CD8-positive, alpha-beta memory T cell (primary cell): ENCODE data around the gene NR2F6. TPM values are rescaled to one million over a fixed set of nuclear protein-coding genes. Genes with fewer than 3 reads are reported as not detected.
A peak's percentile ranks its signal among the peaks of the same experiment; 100 is the strongest.

Experiments used
- CTCF ChIA-PET: fragments of 350-600 bp; sonication (Branson Sonifier 250); formaldehyde crosslinking; loops from one replicate; lab custom pipeline; 2021; ENCODE audit warnings: antibody characterized with exemption; lab: Charles Lee
- POLR2A ChIA-PET: fragments of 350-600 bp; sonication (Branson Sonifier 250); formaldehyde crosslinking; loops from one replicate; lab custom pipeline; 2021; ENCODE audit warnings: antibody characterized with exemption; lab: Charles Lee
- DNase-seq, 5 donors: peaks; one replicate each; pipeline versions ENCODE4 v3.0.0 to v3.0.0-alpha.2; 2020 to 2022; ENCODE audit warnings: mixed read lengths in 1 of 5
- H3K27ac ChIP-seq: one replicate; pipeline ENCODE4 v1.7.0; 2013; ENCODE audit warnings: low read depth, mild to moderate bottlenecking, low read length, moderate library complexity
- H3K27me3 ChIP-seq: 2 replicates; pipeline ENCODE4 v1.7.0; 2013; ENCODE audit warnings: low read length, mild to moderate bottlenecking; ENCODE audit not compliant: insufficient read depth, poor library complexity, severe bottlenecking
- H3K36me3 ChIP-seq: 2 replicates; pipeline ENCODE4 v1.7.0; 2013; ENCODE audit warnings: mild to moderate bottlenecking, low read length, moderate library complexity; ENCODE audit not compliant: insufficient read depth
- H3K4me1 ChIP-seq: 2 replicates; pipeline ENCODE4 v1.7.0; 2013; ENCODE audit warnings: mild to moderate bottlenecking, low read length, moderate library complexity; ENCODE audit not compliant: insufficient read depth
- H3K4me3 ChIP-seq: 2 replicates; pipeline ENCODE4 v1.7.0; 2013; ENCODE audit warnings: mild to moderate bottlenecking, low read length
- H3K9me3 ChIP-seq: 2 replicates; pipeline ENCODE4 v1.7.0; 2013; ENCODE audit warnings: mild to moderate bottlenecking, low read length
- H3K27ac Mint-ChIP-seq, 8 donors: one replicate each; pipeline ENCODE4 v1.8.0; 2020 to 2021; ENCODE audit warnings: mixed read lengths in 8 of 8, mild to moderate bottlenecking in 6 of 8, inconsistent platforms in 3 of 8, moderate library complexity in 3 of 8
- H3K27me3 Mint-ChIP-seq, 2 donors: one replicate each; pipeline ENCODE4 v1.8.0; 2020 to 2021; ENCODE audit warnings: mixed read lengths in 2 of 2, mild to moderate bottlenecking in 1 of 2, moderate library complexity in 1 of 2
- H3K36me3 Mint-ChIP-seq, 3 donors: one replicate each; pipeline ENCODE4 v1.8.0; 2020 to 2021; ENCODE audit warnings: mixed read lengths in 3 of 3, inconsistent platforms in 1 of 3, mild to moderate bottlenecking in 1 of 3
- H3K4me1 Mint-ChIP-seq, 3 donors: one replicate each; pipeline ENCODE4 v1.8.0; 2020 to 2021; ENCODE audit warnings: mixed read lengths in 3 of 3, inconsistent platforms in 1 of 3, mild to moderate bottlenecking in 1 of 3
- H3K4me3 Mint-ChIP-seq, 7 donors: one replicate each; pipeline ENCODE4 v1.8.0; 2020 to 2021; ENCODE audit warnings: mixed read lengths in 7 of 7, mild to moderate bottlenecking in 6 of 7, moderate library complexity in 4 of 7, inconsistent platforms in 2 of 7
- H3K9me3 Mint-ChIP-seq, 5 donors: one replicate each; pipeline ENCODE4 v1.8.0; 2020 to 2022; ENCODE audit warnings: mixed read lengths in 5 of 5, mild to moderate bottlenecking in 3 of 5, moderate library complexity in 2 of 5, inconsistent platforms in 1 of 5
- polyA plus RNA-seq: library from polyadenylated mRNA; unstranded; fragments of 300-500 nt; fragmentation: Illumina TruSeq; gene quantifications from one replicate; pipeline ENCODE4 v1.2.3, GENCODE V29; 2021
- total RNA-seq, 2 experiments: library from RNA; stranded (reverse); gene quantifications; one replicate each; pipeline ENCODE4 v1.2.3, GENCODE V29; 2021

NR2F6 gene
- total and polyA plus RNA-seq, 3 experiments from 2014 or later, result 0.94 to 7.8 (median 7.4) TPM

DNA sequence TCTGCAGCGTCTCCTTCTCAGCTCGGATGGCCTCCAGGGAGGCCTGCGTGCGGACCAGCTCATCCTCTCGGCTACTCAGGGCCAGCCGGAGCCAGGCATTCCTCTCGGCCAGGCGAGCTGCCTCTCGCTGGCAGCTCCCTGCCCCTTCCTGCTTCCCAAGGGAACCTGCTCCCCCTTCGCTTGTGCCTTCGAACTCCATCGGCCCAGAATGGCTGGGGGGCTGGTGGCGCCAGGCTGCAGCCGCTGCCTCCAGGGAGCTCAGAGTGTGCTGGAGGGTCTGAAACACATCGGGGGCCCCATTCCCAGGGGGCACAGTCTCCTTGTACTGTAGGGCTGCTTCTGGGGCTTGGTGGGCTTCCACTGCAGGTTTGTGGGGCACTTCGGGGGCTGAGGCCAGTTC is 16.8 kb upstream of the NR2F6 start:
- Histone ChIP-seq H3K4me3 (no peak overlapping the region), H3K4me1 (peaks cover 13% of the 10 kb centered on the region), H3K36me3 (no peaks in the 10 kb centered on the region), H3K9me3 (no peaks in the 10 kb centered on the region), H3K27me3 (no peaks in the 10 kb centered on the region), H3K27ac (no peak overlapping the region)
- Mint-ChIP-seq H3K9me3 (no peaks in the 10 kb centered on the region), H3K4me1 (peaks cover 15 to 24% (median 18%) of the 10 kb centered on the region in 3 donors), H3K27me3 (no peaks in the 10 kb centered on the region), H3K36me3 (peaks cover 0 to 4% (median 0%) of the 10 kb centered on the region in 3 donors), H3K27ac (no peak overlapping the region), H3K4me3 (no peak overlapping the region)
- ChIA-PET POLR2A (no interaction called here), CTCF (interaction anchor here (0.5 to 11.2 kb wide), 3 partner anchors 13 to 133 kb away, joined by 3 to 93 read pairs (median 7); partner anchors contain the start of gene ANKLE1)
- no peak for DNase-seq

GRCh38 chr19:17260842-17261325 is 15.2 kb upstream of the NR2F6 start:
- peak; percentile 80 to 92 (median 82) for DNase-seq
- Mint-ChIP-seq H3K4me1 (peaks cover 7 to 13% (median 8%) of the 10 kb centered on the region in 3 donors), H3K36me3 (no peaks in the 10 kb centered on the region), H3K27ac (peak overlapping the region in 4 of 8 donors; percentile 0 to 43 (median 3)), H3K4me3 (no peak overlapping the region), H3K27me3 (no peaks in the 10 kb centered on the region), H3K9me3 (no peaks in the 10 kb centered on the region)
- Histone ChIP-seq H3K9me3 (no peaks in the 10 kb centered on the region), H3K27ac (no peak overlapping the region), H3K4me3 (no peak overlapping the region), H3K36me3 (no peaks in the 10 kb centered on the region), H3K4me1 (peaks cover 7% of the 10 kb centered on the region), H3K27me3 (no peaks in the 10 kb centered on the region)
- CTCF ChIA-PET, result interaction anchor here (0.6 to 11.2 kb wide), 19 partner anchors 10 to 195 kb away, joined by 3 to 93 read pairs (median 4); partner anchors contain the start of genes ANKLE1 and USE1
- POLR2A ChIA-PET, result no interaction called here

- Histone ChIP-seq H3K9me3 (no peaks in the 10 kb centered on the region), H3K27me3 (no peaks in the 10 kb centered on the region), H3K4me3 (no peak overlapping the region), H3K36me3 (no peaks in the 10 kb centered on the region), H3K27ac (no peak overlapping the region), H3K4me1 (peaks cover 6% of the 10 kb centered on the region)
- Mint-ChIP-seq H3K27me3 (no peaks in the 10 kb centered on the region), H3K4me3 (no peak overlapping the region), H3K36me3 (no peaks in the 10 kb centered on the region), H3K27ac (no peak overlapping the region), H3K9me3 (no peaks in the 10 kb centered on the region), H3K4me1 (peaks cover 7 to 13% (median 8%) of the 10 kb centered on the region in 3 donors)
- DNase-seq, result no peak
- ChIA-PET CTCF (interaction anchor here (0.6 to 11.2 kb wide), 20 partner anchors 9 to 205 kb away, joined by 3 to 93 read pairs (median 4); partner anchors contain the start of genes ANKLE1, MRPL34 and USE1), POLR2A (interaction anchor here (1.2 kb wide), 1 partner anchor 34 kb away, joined by 5 read pairs; the partner anchor contains the start of gene OCEL1)
These were observed 14.2 kb upstream of the NR2F6 start for GRCh38 chr19:17259934-17260333.

DNA sequence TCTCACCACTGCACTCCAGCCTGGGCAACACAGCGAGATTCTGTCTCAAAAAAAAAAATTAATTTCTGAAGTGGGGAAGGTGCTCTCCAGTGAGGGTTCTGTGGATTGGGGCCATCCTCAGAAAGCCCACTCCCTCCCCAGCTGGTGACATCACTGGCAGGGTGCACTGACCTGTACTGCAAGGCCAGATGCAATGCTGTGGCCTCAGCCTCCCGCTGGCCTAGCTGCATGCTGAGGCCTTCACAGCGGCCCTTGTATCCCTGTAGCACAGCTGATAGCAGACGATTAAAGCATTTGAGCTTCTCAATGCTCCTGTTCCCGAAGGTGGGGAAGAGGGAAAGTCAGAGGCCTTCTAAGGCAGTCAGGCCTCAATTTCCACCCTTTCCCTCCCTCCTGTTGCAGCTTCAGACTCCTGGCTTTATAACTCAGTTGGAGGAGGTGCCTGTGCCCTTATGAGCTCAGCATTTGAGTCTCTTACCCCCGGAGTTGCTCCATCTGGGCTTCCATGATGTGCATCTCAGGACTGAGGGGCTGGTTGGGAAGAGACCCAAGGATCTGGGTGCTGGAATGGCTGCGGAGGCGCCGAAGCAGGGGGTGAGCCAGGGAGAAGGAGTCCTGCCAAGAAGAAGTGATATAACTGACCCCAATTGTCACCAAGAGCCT is 13.5 kb upstream of the NR2F6 start:
- Histone ChIP-seq H3K27me3 (no peaks in the 10 kb centered on the region), H3K4me1 (no peaks in the 10 kb centered on the region), H3K9me3 (no peaks in the 10 kb centered on the region), H3K4me3 (no peak overlapping the region), H3K36me3 (no peaks in the 10 kb centered on the region), H3K27ac (no peak overlapping the region)
- Mint-ChIP-seq H3K4me3 (no peak overlapping the region), H3K9me3 (no peaks in the 10 kb centered on the region), H3K27ac (no peak overlapping the region), H3K27me3 (no peaks in the 10 kb centered on the region), H3K36me3 (no peaks in the 10 kb centered on the region), H3K4me1 (peaks cover 6 to 8% (median 7%) of the 10 kb centered on the region in 3 donors)
- ChIA-PET CTCF (interaction anchor here (1.2 to 11.2 kb wide), 8 partner anchors 11 to 206 kb away, joined by 3 to 93 read pairs (median 4); partner anchors contain the start of genes ANKLE1, MRPL34 and USE1), POLR2A (interaction anchor here (1.2 kb wide), 1 partner anchor 33 kb away, joined by 5 read pairs; the partner anchor contains the start of gene OCEL1)
- no peak for DNase-seq

GRCh38 chr19:17256130-17256529 is 10.4 kb upstream of the NR2F6 start:
- POLR2A ChIA-PET, result no interaction called here
- Mint-ChIP-seq H3K36me3 (no peaks in the 10 kb centered on the region), H3K4me3 (no peak overlapping the region)

GRCh38 chr19:17255150-17255621 is 9.5 kb upstream of the NR2F6 start:
- peaks cover 0 to 1% of the 10 kb centered on the region in 2 donors for H3K27me3 Mint-ChIP-seq
- no peaks in the 10 kb centered on the region for H3K27me3 ChIP-seq
- no peaks in the 10 kb centered on the region for H3K4me1 ChIP-seq
- no peaks in the 10 kb centered on the region for H3K36me3 ChIP-seq
- no peak overlapping the region for H3K4me3 Mint-ChIP-seq
- H3K4me3 ChIP-seq, result no peak overlapping the region
- no peaks in the 10 kb centered on the region for H3K9me3 ChIP-seq
- ChIA-PET CTCF (interaction anchor here (1.0 kb wide), 1 partner anchor 136 kb away, joined by 3 read pairs; no protein-coding TSS in a partner anchor), POLR2A (no interaction called here)
- no peak for DNase-seq
- no peaks in the 10 kb centered on the region for H3K4me1 Mint-ChIP-seq
- H3K9me3 Mint-ChIP-seq, result no peaks in the 10 kb centered on the region
- H3K27ac Mint-ChIP-seq, result no peak overlapping the region
- no peak overlapping the region for H3K27ac ChIP-seq
- no peaks in the 10 kb centered on the region for H3K36me3 Mint-ChIP-seq

More at GRCh38 chr19:17256130-17256529, 10.4 kb upstream of the NR2F6 start:
- H3K4me1 Mint-ChIP-seq, result peaks cover 6% of the 10 kb centered on the region in 3 donors
- CTCF ChIA-PET, result interaction anchor here (1.0 to 1.8 kb wide), 2 partner anchors 36 to 135 kb away, joined by 3 read pairs; no protein-coding TSS in a partner anchor
- Histone ChIP-seq H3K9me3 (no peaks in the 10 kb centered on the region), H3K4me1 (no peaks in the 10 kb centered on the region), H3K4me3 (no peak overlapping the region), H3K27me3 (no peaks in the 10 kb centered on the region), H3K36me3 (no peaks in the 10 kb centered on the region), H3K27ac (no peak overlapping the region)
- H3K27ac Mint-ChIP-seq, result peak overlapping the region in 1 of 8 donors; percentile 26
- H3K9me3 Mint-ChIP-seq, result no peaks in the 10 kb centered on the region
- H3K27me3 Mint-ChIP-seq, result peaks cover 0 to 1% of the 10 kb centered on the region in 2 donors
- no peak for DNase-seq

DNA sequence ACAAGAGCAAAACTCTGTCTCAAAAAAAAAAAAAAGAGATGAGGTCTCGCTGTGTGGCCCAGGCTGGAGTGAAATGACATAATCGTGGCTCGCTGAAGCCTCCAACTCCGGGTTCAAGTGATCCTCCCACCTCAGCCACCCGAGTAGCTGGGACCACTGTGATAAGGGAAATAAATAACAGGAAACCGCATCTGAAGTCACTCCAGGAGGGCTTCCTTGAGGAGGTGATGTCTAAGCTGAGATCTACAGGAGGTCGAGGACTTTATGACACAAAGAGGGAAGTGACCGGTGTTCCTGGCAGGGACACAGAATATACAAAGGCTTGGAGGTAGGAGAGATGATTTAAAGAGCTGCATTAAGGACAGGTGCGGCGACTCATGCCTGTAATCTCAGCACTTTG is 8.9 kb upstream of the NR2F6 start:
- no peak overlapping the region for H3K27ac Mint-ChIP-seq
- no peaks in the 10 kb centered on the region for H3K9me3 ChIP-seq
- POLR2A ChIA-PET, result no interaction called here
- H3K27ac ChIP-seq, result no peak overlapping the region
- CTCF ChIA-PET, result no interaction called here
- H3K4me1 ChIP-seq, result no peaks in the 10 kb centered on the region
- H3K27me3 Mint-ChIP-seq, result peaks cover 0 to 1% of the 10 kb centered on the region in 2 donors
- no peaks in the 10 kb centered on the region for H3K27me3 ChIP-seq
- no peak overlapping the region for H3K4me3 ChIP-seq
- H3K36me3 ChIP-seq, result no peaks in the 10 kb centered on the region
- H3K9me3 Mint-ChIP-seq, result no peaks in the 10 kb centered on the region
- no peaks in the 10 kb centered on the region for H3K4me1 Mint-ChIP-seq
- no peak for DNase-seq
- H3K36me3 Mint-ChIP-seq, result no peaks in the 10 kb centered on the region
- H3K4me3 Mint-ChIP-seq, result no peak overlapping the region
